ENCODE measurements around the gene ZNF467. TPM values are rescaled to one million over a fixed set of nuclear protein-coding genes. Genes with fewer than 3 reads are reported as not detected.

Gene ZNF467
- polyA plus RNA-seq, 1 experiment: 0.14 TPM

Other genes with a start within 250 kb of the ZNF467 start
- gene ZNF862, start 64.8 kb upstream of the ZNF467 start, polyA plus RNA-seq (2011; rRNA removed): 11.5 and 11.8 TPM in 2 replicates
- gene ATP6V0E2, start 100.4 kb upstream of the ZNF467 start, polyA plus RNA-seq (2011; rRNA removed): 13.4 and 17.2 TPM in 2 replicates